ENCODE results near the gene OR51D1.

Gene OR51D1

DNA sequence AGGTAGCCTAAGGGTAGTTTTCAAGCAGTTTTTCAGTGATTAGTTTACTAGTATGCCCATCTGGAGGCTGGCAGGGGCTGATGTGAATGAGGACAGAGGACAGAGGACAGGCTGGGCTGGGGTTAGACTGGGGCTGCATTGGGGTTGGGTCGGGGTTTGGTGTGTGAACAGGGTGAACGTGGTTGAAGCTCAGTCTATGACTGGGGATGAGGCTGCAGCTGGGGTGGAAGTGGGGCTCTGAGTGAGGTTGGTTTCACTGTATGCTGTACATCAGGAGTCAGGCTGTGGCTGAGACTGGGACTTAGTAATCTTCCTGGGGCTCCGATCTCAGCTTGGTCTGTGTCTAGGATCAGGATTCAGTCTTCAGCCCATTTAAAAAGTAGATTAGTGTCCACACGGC is 7.0 kb downstream of the OR51D1 start:
- no peak for DNase-seq (ENCODE audit: insufficient read length, low spot score)
- no peak for TF ChIP-seq CTCF (IDR thresholded peaks at IDR 0.05; ENCODE audit: insufficient read depth, missing control alignments)
- FAIRE-seq: no peak

- TF ChIP-seq CTCF (IDR thresholded peaks at IDR 0.05; ENCODE audit: insufficient read depth, missing control alignments): no peak
- no peak for FAIRE-seq
- no peak for DNase-seq (ENCODE audit: insufficient read length, low spot score)
Observed at GRCh38 chr11:4645974-4646373, 8.7 kb downstream of the OR51D1 start.

DNA sequence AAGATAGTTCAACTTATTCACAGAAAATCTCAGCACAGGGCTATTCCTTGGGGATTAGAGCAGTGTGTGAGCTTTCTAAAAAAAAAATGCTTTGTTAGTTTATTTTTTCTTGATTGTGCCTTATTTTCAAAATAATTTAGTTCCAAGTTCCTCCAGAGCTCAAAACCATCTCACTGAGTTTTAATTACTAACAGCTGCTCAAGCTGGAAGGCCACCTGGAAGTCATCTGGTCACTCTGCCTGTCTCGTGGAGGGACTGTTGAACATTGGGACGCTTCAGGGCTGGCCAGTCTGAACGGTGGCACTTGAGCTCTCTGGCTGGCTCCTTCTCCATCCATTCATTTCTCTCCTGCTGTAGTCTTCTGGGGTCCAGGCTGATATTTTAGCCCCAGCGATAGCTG is 10.5 kb downstream of the OR51D1 start:
- TF ChIP-seq CTCF (IDR thresholded peaks at IDR 0.05; ENCODE audit: insufficient read depth, missing control alignments): no peak
- DNase-seq (ENCODE audit: insufficient read length, low spot score): no peak
- no peak for FAIRE-seq

DNA sequence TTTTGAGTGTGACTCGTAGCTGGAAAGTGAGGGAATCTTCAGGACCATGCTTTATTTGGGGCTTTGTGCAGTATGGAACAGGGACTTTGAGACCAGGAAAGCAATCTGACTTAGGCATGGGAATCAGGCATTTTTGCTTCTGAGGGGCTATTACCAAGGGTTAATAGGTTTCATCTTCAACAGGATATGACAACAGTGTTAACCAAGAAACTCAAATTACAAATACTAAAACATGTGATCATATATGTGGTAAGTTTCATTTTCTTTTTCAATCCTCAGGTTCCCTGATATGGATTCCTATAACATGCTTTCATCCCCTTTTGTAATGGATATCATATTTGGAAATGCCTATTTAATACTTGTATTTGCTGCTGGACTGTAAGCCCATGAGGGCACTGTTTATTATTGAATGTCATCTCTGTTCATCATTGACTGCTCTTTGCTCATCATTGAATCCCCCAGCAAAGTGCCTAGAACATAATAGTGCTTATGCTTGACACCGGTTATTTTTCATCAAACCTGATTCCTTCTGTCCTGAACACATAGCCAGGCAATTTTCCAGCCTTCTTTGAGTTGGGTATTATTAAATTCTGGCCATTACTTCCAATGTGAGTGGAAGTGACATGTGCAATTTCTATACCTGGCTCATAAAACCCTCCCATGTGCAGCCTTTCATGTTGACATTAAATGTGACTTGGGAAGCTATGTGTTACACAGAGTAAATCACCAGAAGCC is 17.5 kb downstream of the OR51D1 start:
- DNase-seq (ENCODE audit: insufficient read length, low spot score) (no peak), FAIRE-seq (no peak)
- no peak for TF ChIP-seq CTCF (IDR thresholded peaks at IDR 0.05; ENCODE audit: insufficient read depth, missing control alignments)

GRCh38 chr11:4658629-4659445 is 21.6 kb downstream of the OR51D1 start:
- TF ChIP-seq CTCF (IDR thresholded peaks at IDR 0.05; ENCODE audit: insufficient read depth, missing control alignments): no peak
- FAIRE-seq: no peak
- DNase-seq (ENCODE audit: insufficient read length, low spot score): no peak

GRCh38 chr11:4662876-4663275 is 25.6 kb downstream of the OR51D1 start:
- DNase-seq (ENCODE audit: insufficient read length, low spot score) (no peak), FAIRE-seq (no peak)
- TF ChIP-seq CTCF (IDR thresholded peaks at IDR 0.05; ENCODE audit: insufficient read depth, missing control alignments): no peak

DNA sequence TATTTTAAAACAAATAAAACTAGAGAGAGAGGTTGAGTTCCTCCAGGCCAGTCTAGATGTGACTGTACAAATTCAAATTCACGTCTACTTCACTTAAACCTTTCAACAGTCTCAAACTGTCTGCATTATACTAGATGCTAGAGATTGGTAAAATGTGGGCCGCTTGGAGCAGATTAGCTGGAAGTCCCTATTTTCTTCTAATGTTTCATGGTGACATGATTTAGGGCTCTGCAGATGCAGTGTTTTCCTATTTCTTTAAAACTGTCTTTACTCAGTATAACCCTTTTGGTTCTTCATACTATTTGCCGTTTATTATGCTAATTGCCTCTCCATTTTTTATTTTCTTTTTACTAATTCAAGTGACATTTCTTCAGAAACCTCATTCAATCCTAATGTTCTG is 26.9 kb downstream of the OR51D1 start:
- DNase-seq (ENCODE audit: insufficient read length, low spot score) (no peak), FAIRE-seq (no peak)
- no peak for TF ChIP-seq CTCF (IDR thresholded peaks at IDR 0.05; ENCODE audit: insufficient read depth, missing control alignments)

Data from D721Med (cell line).